Upper lobe of right lung (tissue), 1 donor: Measurements from ENCODE around the gene DHRSX. TPM values are rescaled to one million over a fixed set of nuclear protein-coding genes. Genes with fewer than 3 reads are reported as not detected.
A peak's percentile ranks its signal among the peaks of the same experiment; 100 is the strongest.

Experiments used
- ATAC-seq: fragments of 200-7000 bp; cut with Tn5 transposase; one replicate; pipeline ENCODE4 v1.9.1; 2020; ENCODE audit warnings: mild to moderate bottlenecking, moderate library complexity
- DNase-seq: peaks from one replicate; pipeline ENCODE4 v3.0.0-alpha.2; 2020
- H3K27ac ChIP-seq: fragments of 200-600 bp; one replicate; pipeline ENCODE4 v1.8.0; 2022
- H3K27me3 ChIP-seq: fragments of 200-600 bp; one replicate; pipeline ENCODE4 v1.8.0; 2022; ENCODE audit warnings: mild to moderate bottlenecking
- H3K36me3 ChIP-seq: fragments of 200-600 bp; one replicate; pipeline ENCODE4 v1.8.0; 2022
- H3K4me1 ChIP-seq: fragments of 200-600 bp; one replicate; pipeline ENCODE4 v1.8.0; 2022
- H3K4me3 ChIP-seq: fragments of 200-600 bp; one replicate; pipeline ENCODE4 v1.8.0; 2022; ENCODE audit warnings: mild to moderate bottlenecking
- H3K9me3 ChIP-seq: fragments of 200-600 bp; one replicate; pipeline ENCODE4 v1.8.0; 2022
- intact Hi-C: fragments of 100-400 bp; cut with DNase I; formaldehyde crosslinking; loops from one replicate; pipeline ENCODE4 v1.11.0; 2022
- total RNA-seq: library from RNA; stranded (reverse); fragmentation: NEBNext Ultra II Directional; extraction: Animal tissue kit (Norgen Biotek cat#: 25700); gene quantifications from one replicate; pipeline ENCODE4 v1.2.1, GENCODE V29; 2021
- TF ChIP-seq, protein P1 (sequence below): fragments of 200-600 bp; IDR thresholded peaks from one replicate; pipeline ENCODE4 v1.8.0; 2022; ENCODE audit warnings: antibody characterized with exemption
- donor health status: DM: no; HTN: yes; CAD: no; lungs with severe emphysema.

The DHRSX gene
- total RNA-seq, 1 donor from 2014 or later: 34.8 TPM

DNA sequence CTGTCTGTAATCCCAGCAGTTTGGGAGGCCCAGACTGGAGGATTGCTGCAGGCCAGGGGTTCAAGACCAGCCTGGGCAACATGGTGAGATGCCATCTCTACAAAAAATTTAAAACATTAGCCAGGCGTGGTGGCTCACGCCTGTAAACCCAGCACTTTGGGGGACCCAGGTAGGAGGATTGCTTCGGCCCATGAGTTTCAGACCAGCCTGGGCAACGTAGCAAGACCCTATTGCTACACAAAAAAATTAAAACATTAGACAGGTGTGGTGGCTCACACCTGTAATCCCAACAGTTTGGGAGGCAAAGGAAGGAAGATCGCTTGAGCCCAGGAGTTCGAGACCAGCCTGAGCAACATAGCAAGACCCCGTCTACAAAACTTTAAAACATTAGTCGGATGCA lies 1.3 kb downstream of the DHRSX start:
- intact Hi-C loops: no loop called here
- peak overlapping the region; percentile 89 for H3K4me3 ChIP-seq
- ATAC-seq (no peak), DNase-seq (peak; percentile 21)
- TF ChIP-seq, protein P1, sequence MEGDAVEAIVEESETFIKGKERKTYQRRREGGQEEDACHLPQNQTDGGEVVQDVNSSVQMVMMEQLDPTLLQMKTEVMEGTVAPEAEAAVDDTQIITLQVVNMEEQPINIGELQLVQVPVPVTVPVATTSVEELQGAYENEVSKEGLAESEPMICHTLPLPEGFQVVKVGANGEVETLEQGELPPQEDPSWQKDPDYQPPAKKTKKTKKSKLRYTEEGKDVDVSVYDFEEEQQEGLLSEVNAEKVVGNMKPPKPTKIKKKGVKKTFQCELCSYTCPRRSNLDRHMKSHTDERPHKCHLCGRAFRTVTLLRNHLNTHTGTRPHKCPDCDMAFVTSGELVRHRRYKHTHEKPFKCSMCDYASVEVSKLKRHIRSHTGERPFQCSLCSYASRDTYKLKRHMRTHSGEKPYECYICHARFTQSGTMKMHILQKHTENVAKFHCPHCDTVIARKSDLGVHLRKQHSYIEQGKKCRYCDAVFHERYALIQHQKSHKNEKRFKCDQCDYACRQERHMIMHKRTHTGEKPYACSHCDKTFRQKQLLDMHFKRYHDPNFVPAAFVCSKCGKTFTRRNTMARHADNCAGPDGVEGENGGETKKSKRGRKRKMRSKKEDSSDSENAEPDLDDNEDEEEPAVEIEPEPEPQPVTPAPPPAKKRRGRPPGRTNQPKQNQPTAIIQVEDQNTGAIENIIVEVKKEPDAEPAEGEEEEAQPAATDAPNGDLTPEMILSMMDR: no peak
- peaks cover 28% of the 10 kb centered on the region for H3K4me1 ChIP-seq
- H3K27ac ChIP-seq: peak overlapping the region; percentile 91
- H3K9me3 ChIP-seq: no peaks in the 10 kb centered on the region
- no peaks in the 10 kb centered on the region for H3K27me3 ChIP-seq
- peaks cover 16% of the 10 kb centered on the region for H3K36me3 ChIP-seq

DNA sequence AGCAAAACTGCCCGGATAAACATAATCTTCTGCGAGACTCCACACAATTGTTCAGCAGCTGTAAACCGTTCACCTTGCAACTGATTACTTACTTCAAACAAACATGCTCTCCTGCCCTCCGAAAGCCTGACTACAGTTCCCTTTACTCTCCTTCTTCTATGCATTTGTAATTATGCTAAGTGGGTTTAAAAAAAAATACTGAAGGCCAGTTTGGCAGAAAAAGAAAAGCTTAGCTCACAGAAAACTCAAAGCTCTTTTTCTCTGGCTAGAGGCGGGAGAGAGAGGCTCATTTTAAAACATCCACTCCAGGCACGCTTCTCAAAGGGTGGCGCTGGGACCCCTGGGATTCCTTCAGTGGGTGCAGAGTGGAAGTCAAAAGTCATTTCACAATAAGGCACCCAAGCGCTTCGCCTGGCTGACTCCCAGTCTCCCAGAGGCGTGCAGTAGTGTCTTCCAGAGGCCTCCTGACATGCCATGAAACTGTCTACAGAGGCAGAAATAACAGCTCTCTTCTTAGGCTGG lies 1.9 kb downstream of the DHRSX start:
- H3K36me3 ChIP-seq: peaks cover 16% of the 10 kb centered on the region
- TF ChIP-seq, protein P1: no peak
- peaks cover 28% of the 10 kb centered on the region for H3K4me1 ChIP-seq
- H3K27ac ChIP-seq: peak overlapping the region; percentile 91
- H3K27me3 ChIP-seq: no peaks in the 10 kb centered on the region
- H3K4me3 ChIP-seq: peak overlapping the region; percentile 89
- ATAC-seq (peak; percentile 29), DNase-seq (peak; percentile 64)
- intact Hi-C loops: no loop called here
- no peaks in the 10 kb centered on the region for H3K9me3 ChIP-seq

DNA sequence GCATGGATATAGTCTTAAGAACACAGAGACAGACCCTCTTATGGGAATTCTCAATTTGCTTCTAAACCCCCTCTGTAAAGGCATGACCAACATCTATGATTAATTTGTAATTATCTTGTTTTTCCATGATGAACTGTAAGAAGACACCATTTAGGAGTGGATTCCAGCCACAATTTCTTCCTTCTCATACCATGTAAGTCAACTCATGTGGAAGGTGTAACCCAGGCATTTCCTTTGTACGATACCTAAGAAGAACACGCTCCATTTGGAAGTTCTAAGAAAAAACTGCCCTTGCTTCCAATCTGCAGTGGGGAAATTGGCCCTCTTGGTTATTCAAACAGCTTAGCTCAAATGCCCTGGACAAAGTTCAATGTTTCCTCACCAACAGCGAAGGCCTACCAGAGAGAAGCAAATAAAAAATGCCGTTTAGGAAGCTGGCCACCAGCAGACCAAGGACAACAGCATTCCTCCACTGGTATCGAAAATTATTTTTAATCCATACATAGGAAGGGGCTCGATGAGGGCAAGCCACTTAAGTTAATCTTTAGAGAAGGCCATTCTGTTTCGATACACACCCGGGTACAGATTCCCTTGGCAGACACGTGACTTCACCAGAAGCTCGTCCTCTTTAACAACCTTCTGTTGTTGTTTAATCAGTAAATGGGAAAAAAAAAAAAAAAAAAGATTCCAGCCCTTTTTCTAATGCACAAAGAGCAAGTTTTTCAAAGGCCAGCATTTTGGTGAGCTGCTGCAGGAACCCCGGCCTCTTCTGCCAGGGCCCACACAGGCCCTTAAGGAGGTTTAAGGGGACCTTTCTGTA lies 2.6 kb downstream of the DHRSX start:
- TF ChIP-seq, protein P1: no peak
- DNase-seq: no peak
- H3K27me3 ChIP-seq: no peaks in the 10 kb centered on the region
- peaks cover 28% of the 10 kb centered on the region for H3K4me1 ChIP-seq
- H3K36me3 ChIP-seq: peaks cover 16% of the 10 kb centered on the region
- H3K27ac ChIP-seq: peak overlapping the region; percentile 91
- H3K9me3 ChIP-seq: no peaks in the 10 kb centered on the region
- intact Hi-C loops: no loop called here
- H3K4me3 ChIP-seq: peak overlapping the region; percentile 89
- ATAC-seq: no peak

DNA sequence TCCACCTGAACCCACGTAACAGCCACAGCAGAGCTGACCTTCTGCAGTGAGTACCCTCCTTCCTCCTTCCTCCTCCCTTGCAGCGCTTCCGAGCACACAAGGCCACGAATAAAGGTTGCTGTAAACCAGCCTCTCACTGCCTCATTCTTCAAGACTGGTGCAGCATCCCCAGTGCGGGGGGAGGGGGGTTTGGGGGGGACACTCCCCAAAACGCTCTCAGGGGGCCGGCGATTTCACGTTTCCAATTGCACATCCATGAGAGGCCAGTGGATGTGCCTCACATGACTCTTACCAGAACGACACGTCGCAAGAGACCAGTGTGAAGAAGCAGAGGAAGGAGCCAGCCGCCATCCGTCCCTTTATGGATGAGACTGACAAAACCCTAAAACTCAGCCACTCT lies 5.2 kb downstream of the DHRSX start:
- ATAC-seq (no peak), DNase-seq (peak; percentile 47)
- Histone ChIP-seq H3K27ac (no peak overlapping the region), H3K4me1 (peaks cover 28% of the 10 kb centered on the region), H3K4me3 (no peak overlapping the region), H3K27me3 (no peaks in the 10 kb centered on the region), H3K36me3 (peaks cover 16% of the 10 kb centered on the region), H3K9me3 (no peaks in the 10 kb centered on the region)
- intact Hi-C loops: no loop called here
- TF ChIP-seq, protein P1: no peak

DNA sequence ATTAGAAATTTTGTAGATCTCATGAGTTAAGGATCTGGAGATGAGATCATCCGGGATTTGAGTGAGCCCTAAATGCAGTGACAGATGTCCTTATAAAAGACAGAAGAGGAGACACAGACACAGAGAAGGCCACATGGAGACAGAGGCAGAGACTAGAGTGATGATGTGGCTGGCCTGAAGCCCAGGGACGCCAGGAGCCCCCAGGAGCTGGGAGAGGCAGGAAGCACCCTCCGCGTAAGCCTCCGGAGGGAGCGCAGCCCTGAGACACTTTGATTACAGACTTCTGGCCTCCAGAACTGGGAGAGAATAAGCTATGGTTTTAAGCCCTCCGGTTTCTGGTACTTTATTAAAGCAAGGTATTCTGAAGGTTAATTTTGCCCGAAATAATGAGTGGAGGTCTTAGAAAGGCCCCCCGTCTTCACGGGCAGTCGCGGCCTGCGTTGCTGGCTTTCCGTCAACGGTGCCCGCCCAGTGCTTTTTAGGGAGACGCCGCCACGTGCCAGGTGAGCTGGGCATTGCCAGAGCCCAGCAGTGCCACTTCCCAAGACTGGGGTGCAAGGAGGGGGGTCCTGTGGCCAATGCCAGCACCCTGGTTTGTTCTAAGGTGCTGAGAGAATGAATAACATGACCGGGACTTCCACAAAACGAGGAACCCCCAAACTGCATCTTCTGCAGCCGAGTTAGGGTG lies 8.1 kb downstream of the DHRSX start:
- peak; percentile 37 for DNase-seq
- TF ChIP-seq, protein P1: no peak
- no peak overlapping the region for H3K27ac ChIP-seq

More for the DNA sequence above, 8.1 kb downstream of the DHRSX start:
- no peak for ATAC-seq
- no peaks in the 10 kb centered on the region for H3K27me3 ChIP-seq
- no peak overlapping the region for H3K4me3 ChIP-seq
- intact Hi-C loops: no loop called here
- H3K36me3 ChIP-seq: peaks cover 42% of the 10 kb centered on the region
- no peaks in the 10 kb centered on the region for H3K9me3 ChIP-seq
- H3K4me1 ChIP-seq: peaks cover 5% of the 10 kb centered on the region
